ENCODE measurements around the gene LIMK1.
"Not testable (repeated sequence)": the region's sequence is repeated elsewhere in the genome, so short reads cannot be mapped to it uniquely, and the experiment has no call there.

LIMK1 gene

GRCh38 chr7:74083117-74083876 lies at the start of gene LIMK1:
LIMK1 (plus strand) TSS chr7:74083804; CDS start chr7:74083991, 187 bp downstream.
- DNase-seq: peak; percentile 83

- DNase-seq: no peak
These were observed 46.0 kb upstream of the LIMK1 start for GRCh38 chr7:74037609-74038008.

- no peak for DNase-seq
These were observed 45.2 kb upstream of the LIMK1 start for GRCh38 chr7:74038194-74038961.

- DNase-seq: no peak
These were observed 44.3 kb upstream of the LIMK1 start for GRCh38 chr7:74039337-74039736.

- no peak for DNase-seq
These were observed 43.4 kb upstream of the LIMK1 start for GRCh38 chr7:74040101-74040790.

- no peak for DNase-seq
These were observed 42.6 kb upstream of the LIMK1 start for GRCh38 chr7:74040791-74041520.

GRCh38 chr7:74042746-74043522 lies 40.7 kb upstream of the LIMK1 start:
- DNase-seq: no peak

GRCh38 chr7:74043523-74043951 lies 40.1 kb upstream of the LIMK1 start:
- DNase-seq: no peak

GRCh38 chr7:74044366-74045350 lies 38.9 kb upstream of the LIMK1 start:
- DNase-seq: no peak

- DNase-seq: not testable (repeated sequence)
These were observed 37.0 kb upstream of the LIMK1 start for GRCh38 chr7:74046581-74046980.

GRCh38 chr7:74047804-74048380 lies 35.7 kb upstream of the LIMK1 start:
- DNase-seq: no peak

- DNase-seq: no peak
These were observed 34.5 kb upstream of the LIMK1 start for GRCh38 chr7:74048999-74049599.

GRCh38 chr7:74049997-74050798 lies 33.4 kb upstream of the LIMK1 start:
- no peak for DNase-seq

GRCh38 chr7:74051193-74051592 lies 32.4 kb upstream of the LIMK1 start:
- no peak for DNase-seq

GRCh38 chr7:74051629-74052410 lies 31.8 kb upstream of the LIMK1 start:
- no peak for DNase-seq

GRCh38 chr7:74052628-74053027 lies 31.0 kb upstream of the LIMK1 start:
- DNase-seq: no peak

GRCh38 chr7:74053589-74054186 lies 29.9 kb upstream of the LIMK1 start:
- DNase-seq: no peak
